HG02798 (cell line): ENCODE data around the gene GPAM.

ENCODE experiments used
- ATAC-seq: cut with Tn5 transposase; IDR thresholded peaks from one replicate; pipeline ENCODE4 v1.9.1; 2021; ENCODE audit warnings: mild to moderate bottlenecking; ENCODE audit not compliant: unreplicated experiment, poor library complexity

Gene GPAM

DNA sequence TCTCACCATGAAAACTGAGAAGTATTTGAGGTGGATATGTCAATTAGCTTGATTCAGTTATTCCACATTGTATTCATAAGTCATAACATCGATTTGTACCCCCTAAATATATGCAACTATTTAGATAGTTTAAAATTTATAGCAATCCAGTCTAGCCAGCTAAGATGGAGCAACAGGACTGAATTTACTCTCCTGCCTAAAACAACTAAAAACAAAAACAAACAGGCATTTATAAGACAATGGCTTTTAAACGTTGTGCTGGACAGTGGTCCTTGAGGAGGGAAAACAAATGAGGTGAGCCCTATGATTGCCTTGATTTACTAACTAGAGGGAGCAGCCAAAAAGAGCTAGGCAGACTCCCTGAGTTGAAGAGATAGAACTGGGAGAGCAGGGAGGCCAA is 814 bp upstream of the GPAM start:
- no peak for ATAC-seq

GRCh38 chr10:112184052-112184371 is 447 bp upstream of the GPAM start:
- no peak for ATAC-seq

- no peak for ATAC-seq
Measured at GRCh38 chr10:112182784-112183328, 709 bp downstream of the GPAM start.

GRCh38 chr10:112177247-112177646 is 6.3 kb downstream of the GPAM start:
- no peak for ATAC-seq

DNA sequence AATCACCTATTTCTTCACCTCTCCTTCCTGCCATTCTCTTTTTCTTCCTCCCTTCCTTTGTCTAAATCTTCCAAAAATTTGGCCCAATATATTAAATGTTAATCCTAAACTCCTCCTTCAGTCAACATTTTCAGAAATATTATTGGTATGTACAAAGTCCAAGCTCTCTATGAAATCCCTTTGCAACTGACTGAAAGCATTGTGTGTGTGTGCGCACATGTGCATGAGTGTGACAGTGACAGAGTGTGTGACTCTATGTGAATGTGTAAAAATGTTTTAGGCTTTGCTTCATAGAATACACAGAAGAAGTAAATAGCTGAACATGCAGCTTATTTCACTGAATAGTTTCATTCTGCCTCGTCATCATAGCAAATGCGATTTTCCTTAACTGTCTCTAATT is 7.0 kb downstream of the GPAM start:
- ATAC-seq = no peak

DNA sequence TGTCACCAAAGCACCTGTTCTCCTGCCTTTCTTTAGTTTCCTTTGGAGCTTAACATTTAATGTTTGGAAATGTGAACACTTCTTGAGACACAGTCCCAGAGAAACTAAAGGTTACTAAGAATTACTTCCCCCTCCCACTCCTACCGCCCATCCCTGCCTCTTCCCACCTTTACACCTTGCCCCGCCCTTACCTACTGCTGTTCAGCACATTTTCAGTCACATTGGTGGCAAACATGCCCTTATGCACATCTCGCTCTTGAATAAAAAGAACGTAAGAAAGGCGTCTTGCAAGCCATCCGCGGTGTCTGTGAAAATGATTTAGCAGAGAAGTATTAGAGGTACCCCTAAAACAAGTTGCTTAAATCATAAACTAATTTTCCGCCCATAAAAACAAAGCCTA is 8.2 kb downstream of the GPAM start:
- no peak for ATAC-seq

DNA sequence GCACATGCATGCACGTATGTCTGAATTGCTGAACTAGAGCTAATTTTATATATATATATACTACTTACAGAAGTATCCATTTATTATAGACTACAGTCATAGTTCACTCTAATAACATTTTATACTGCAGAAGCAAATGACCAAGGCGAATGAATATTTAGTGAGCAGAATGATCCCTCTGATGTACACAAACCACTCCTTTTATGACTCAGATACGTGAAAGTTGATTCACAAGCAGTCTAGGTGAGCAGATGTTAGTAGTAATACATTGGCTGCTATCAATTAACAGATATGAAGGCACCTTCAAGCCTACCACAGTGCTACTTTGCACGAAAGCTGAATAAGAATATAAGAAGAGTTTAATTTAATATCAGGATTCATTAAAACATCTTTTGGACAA is 10.4 kb downstream of the GPAM start:
- no peak for ATAC-seq

- ATAC-seq = no peak
Measured at GRCh38 chr10:112168733-112169132, 14.8 kb downstream of the GPAM start.

DNA sequence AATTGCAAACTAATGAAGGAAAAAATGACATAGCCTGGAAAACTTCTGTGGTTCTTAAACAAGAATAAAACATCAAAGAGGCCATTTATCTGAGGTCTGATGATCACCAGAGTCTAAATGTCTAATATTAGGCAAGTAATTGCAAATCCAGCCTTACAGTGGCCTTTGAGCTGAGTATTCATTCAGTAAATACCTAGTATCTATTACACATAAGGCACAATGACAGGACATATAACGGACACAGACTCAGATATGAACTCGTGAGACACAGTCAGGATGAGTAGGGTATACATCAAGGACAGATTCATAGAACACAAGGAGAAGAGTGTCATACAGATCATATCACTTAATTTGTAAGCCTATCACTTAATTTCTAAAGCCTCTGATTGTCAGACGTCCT is 16.8 kb downstream of the GPAM start:
- no peak for ATAC-seq

- no peak for ATAC-seq
Measured at GRCh38 chr10:112161757-112162518, 21.6 kb downstream of the GPAM start.

DNA sequence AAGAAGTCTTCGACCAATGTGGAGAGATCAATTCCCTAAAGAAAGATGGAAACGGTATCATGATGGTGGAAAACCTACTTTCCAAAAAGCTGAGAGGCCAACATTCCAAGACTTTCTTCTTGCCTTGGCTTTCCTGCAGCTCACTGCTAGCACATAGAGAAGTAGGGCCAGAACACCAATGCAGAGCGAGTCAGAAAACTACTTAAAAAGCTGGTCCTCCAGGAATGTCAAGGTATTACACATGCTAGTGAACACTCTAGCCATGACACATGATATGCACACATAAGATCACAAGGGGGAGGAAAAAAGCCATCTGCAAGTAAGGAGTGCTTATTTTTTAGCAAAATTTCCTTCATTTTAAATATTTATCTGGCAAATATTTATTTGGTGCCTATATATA is 22.7 kb downstream of the GPAM start:
- no peak for ATAC-seq

GRCh38 chr10:112159469-112159868 is 24.1 kb downstream of the GPAM start:
- ATAC-seq = no peak

- no peak for ATAC-seq
Measured at GRCh38 chr10:112151524-112152039, 32.0 kb downstream of the GPAM start.

- ATAC-seq = no peak
Measured at GRCh38 chr10:112148331-112148730, 35.2 kb downstream of the GPAM start.

GRCh38 chr10:112146799-112147198 is 36.8 kb downstream of the GPAM start:
- no peak for ATAC-seq

DNA sequence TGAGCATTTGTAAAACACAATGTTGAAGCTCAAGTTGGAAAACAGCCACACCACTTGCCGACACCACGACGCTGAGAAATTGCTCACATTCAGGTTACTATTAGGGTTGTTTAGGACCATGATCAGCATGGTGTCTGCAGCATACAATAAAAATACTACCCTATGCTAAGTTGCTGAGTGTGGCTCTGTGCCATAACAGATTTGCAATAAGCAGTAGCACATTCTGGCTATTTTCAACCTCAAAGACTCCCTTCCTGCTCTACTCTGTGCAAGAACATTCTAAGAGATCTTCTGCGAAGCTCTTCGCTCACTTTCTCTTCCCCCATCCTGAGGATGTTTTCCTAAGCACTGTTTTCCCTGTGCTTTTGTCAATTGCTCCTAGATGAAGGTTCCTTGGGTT is 38.3 kb downstream of the GPAM start:
- no peak for ATAC-seq

DNA sequence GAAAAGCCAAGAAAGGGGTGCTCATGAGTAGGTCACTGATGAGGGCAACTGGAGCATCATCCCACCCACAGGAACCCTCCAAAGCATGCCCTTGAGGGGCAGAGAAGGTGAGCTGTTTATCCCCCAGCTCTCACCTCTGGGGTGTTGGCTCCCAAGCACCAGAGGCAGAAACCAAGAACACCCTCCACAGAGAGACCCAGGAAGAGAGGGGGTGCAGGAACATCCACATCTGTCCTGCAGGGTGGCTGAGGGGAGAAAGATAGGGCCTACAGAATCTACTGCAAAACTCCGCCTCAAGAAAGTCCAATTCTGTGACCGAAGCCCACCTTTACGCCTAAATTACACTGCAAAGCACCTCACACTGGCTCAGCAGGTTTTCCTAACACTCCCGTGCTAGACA is 40.1 kb downstream of the GPAM start:
- ATAC-seq = no peak

DNA sequence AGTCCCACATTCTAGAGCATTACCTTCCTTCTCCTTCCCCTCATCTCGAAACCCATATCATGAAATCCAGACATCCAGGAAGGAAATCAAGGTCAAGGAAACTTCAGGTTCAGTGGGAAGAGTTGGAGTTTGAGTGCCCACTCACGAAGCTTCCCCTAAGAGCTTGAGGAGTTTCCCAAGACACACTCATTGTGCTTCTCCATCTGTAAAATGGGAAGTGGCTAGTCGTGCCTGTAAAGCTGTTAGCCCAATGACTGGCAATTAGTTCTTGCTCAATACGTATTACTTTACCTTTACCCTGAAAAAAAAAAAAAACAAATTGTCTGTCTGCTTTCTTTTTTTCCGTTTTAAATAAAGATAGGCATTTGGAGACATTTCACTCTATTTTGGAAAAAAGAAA is 42.3 kb downstream of the GPAM start:
- ATAC-seq = no peak

- ATAC-seq = peak; percentile 98
Measured at GRCh38 chr10:112140110-112140970, 43.2 kb downstream of the GPAM start.

DNA sequence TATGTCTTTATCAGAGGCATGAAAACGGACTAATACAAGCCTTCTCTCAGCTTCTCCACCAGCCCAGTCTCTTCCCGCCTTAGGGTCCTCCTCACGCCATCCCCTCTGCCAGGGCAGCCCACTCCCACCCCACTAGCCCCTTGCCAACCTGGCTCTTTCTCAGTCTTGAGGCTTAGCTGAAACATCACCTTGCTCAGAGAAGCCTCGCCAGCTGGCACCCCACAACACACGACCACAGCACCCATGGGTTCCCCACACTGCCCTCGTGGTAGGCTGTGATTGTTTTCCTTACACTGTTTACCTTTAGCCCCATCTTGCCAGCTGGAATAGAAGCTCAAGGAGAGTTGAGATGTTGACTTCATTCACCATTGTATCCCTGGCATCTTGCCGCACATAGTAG is 44.4 kb downstream of the GPAM start:
- no peak for ATAC-seq
